RKO (cell line): ENCODE data around the gene TIMP3.

Source experiments
- DNase-seq: peaks from one replicate; pipeline ENCODE4 v3.0.0-alpha.2; 2016; ENCODE audit warnings: low spot score

TIMP3 gene

GRCh38 chr22:32830473-32830872 is 29.0 kb downstream of the TIMP3 start:
- DNase-seq, result no peak

DNA sequence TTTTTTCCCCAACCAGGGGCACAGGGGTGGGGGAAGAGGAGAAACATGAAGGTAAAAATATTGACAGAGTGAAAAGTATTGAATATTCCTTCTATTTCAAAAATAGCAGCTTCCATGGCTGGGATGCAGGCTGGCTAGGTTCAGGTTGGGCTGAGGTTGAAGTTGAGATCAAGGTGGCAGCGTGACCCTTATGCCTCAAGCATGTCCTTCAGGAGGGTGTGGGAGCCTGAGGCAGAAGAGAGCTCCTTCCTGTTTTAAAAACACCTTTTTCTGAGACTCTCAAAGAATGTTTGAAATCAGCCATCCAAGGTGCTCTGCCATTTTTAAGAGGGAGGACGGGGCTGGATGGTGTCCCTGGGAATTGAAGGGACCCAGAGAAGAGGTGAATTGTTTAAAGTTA is 29.5 kb downstream of the TIMP3 start:
- no peak for DNase-seq

DNA sequence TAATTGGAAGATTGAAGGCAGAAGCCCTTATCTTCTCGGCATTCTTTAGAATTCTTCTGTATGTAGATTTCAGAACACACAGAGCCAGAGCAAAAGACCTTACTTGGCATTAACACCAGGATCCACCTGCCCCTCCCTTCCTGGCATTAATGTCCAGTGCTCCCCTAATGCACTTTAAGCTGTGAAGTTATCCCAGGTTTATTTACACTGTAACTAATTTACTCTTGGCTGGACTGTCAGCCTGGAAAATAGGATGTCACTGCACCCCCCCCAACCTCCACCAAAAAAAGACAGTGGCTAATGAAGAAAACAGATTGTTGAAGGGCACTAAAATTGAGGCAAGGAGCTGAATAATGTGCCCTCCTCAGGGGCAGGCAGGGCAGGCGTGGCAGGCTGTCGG is 30.1 kb downstream of the TIMP3 start:
- DNase-seq, result no peak

DNA sequence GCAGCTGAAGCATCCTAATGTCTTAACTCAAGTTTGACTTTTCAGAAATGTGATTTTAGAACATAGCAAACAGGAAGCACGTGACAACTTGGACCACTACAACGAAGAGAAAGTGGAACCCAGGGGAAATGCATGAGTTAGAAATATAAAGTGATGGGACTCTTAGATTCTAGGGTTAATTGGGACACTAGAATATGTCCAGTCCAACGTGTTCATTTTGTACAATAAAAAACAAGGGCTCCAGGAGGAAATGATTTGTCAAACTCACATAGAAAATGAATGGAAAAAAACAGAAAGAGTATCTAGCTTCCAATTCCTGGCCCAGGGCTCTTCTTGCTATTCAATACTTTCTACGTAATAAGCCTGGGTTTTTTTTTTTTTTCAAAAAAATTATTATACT is 30.7 kb downstream of the TIMP3 start:
- DNase-seq, result no peak

- peak; percentile 40 for DNase-seq
These were observed 35.0 kb downstream of the TIMP3 start for GRCh38 chr22:32836280-32837123.

DNA sequence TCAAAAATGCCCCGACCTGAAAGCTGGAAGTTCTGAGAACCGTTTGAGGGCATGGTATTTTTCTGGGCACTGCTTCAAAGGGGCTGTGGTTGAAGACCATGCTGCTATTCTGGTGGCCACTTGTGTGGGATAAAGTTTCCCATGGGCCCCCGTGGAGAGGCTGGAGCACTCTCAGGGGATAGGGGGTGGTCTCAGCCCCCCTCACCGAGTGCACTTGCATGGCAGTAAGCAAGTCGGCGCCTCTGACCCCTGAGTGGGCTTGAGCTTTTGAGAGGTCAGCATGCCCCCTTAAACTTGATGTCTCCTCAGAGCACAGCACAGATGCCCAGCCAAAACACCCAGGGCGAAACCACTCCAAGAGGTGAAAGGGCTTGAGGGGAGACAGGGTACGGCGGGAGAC is 35.6 kb downstream of the TIMP3 start:
- DNase-seq, result no peak

GRCh38 chr22:32837803-32838202 is 36.3 kb downstream of the TIMP3 start:
- no peak for DNase-seq

GRCh38 chr22:32839831-32840584 is 38.5 kb downstream of the TIMP3 start:
- DNase-seq, result no peak

GRCh38 chr22:32841175-32841574 is 39.7 kb downstream of the TIMP3 start:
- DNase-seq, result no peak

GRCh38 chr22:32842486-32842885 is 41.0 kb downstream of the TIMP3 start:
- DNase-seq, result no peak

- no peak for DNase-seq
These were observed 41.8 kb downstream of the TIMP3 start for GRCh38 chr22:32843300-32843699.

GRCh38 chr22:32844251-32844650 is 42.7 kb downstream of the TIMP3 start:
- no peak for DNase-seq

- DNase-seq, result no peak
These were observed 45.4 kb downstream of the TIMP3 start for GRCh38 chr22:32846780-32847491.

GRCh38 chr22:32848226-32848625 is 46.7 kb downstream of the TIMP3 start:
- no peak for DNase-seq

DNA sequence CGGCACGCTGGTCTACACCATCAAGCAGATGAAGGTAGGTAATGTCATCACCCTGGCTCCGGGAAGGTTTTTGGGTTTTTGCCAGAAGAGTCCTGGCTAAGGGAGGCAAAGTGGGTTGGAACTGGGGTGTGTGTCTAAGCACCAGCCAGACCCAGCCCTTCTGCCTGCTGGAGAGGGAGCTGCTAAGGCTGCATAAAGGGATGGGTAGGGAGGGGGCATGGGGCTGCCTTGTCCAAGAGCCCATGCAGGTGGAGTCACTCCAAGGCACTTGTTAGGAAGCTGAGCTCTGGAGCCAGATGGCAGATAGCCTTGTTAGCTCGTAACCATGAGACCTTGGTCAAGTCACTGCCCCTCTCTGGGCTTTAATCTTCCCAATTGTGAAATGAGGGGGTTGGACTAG is 48.0 kb downstream of the TIMP3 start:
- no peak for DNase-seq

GRCh38 chr22:32850157-32850556 is 48.7 kb downstream of the TIMP3 start:
- no peak for DNase-seq

DNA sequence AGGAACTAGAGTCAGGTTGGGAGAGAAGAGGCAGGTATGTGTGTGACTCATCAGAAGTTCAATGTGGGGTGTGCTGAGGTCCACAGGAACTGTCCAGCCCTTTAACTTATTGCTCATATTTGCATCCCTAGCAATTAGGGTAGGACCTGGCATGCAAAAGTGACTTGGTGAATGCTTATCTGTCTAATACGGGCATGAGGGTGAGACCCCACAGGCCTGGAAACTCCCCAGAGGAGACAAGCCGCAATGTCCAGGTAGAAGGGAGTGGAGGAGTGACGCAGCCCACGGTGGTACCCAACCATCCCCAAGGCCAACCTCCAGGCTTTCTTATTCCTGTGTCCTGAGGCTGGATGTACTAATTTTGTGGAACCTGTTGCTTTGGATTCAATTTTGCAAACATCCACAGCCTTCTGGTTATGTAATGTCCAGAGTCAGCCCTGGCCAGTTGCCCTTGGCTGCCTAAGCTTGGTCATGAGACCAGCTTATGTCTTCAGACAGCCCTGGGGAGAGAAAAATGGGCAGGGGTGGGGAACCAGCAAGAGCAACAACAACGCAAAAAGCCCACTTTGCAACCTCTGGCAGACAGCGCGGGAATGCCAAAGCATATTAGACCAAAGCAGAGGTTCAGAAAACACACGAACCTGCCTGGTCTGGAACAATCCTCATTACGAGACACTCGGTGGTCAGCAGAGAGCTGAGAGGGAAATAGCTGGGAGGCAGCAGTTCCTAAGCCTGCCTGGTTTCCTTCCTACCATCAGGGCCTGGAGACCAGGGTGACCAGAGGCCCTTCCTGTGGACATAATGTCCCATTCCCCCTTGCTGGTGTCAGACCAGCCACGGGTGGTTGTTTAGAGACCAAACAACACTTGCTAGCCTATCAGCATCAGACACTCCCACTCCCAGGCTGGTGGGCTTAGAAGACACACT is 49.3 kb downstream of the TIMP3 start:
- no peak for DNase-seq

GRCh38 chr22:32852395-32853251 is 51.1 kb downstream of the TIMP3 start:
- no peak for DNase-seq

GRCh38 chr22:32853662-32854061 is 52.2 kb downstream of the TIMP3 start:
- no peak for DNase-seq

- DNase-seq, result no peak
These were observed 52.9 kb downstream of the TIMP3 start for GRCh38 chr22:32854351-32854804.
